Measurements from ENCODE around the gene TMEM253. TPM values are rescaled to one million over a fixed set of nuclear protein-coding genes. Genes with fewer than 3 reads are reported as not detected.

Gene TMEM253
- under 1 TPM; under 0.01 to 1.00 TPM for total RNA-seq

GRCh38 chr14:21100931-21101330 is at the start of gene TMEM253:
TMEM253 (plus strand) TSS chr14:21101066; CDS start chr14:21101344, 278 bp downstream.

GRCh38 chr14:21057803-21058675 is 42.8 kb upstream of the TMEM253 start, which contains the start of gene RNASE8:
RNASE8 (plus strand) TSS chr14:21057822; CDS start chr14:21057893, 71 bp downstream.

DNA sequence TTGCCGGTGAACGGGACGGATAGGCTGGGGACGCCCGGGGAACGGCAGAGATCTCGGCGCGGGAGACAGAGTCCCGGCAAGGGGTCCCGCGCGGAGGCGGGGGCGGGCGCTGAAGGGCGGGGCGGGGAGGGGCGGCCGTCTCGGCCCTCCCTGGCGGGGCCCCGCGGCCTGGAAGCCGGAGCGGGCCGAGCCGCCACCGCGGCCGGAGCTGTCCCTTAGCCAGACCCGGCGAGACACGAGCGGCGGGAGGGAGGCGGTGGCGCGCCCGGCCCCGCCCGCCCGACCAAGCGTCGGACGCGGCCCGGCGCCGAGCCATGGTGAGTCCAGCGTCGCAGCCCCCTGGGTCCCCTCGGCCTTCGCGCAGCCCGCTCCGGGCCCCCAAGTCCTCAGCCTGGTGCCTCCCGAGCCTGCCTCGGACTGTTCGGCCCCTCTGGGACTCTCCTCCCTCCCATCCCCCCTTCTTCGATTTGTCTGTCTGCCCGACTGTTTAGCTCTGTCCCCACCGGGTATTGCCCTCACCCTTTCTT is 30.7 kb upstream of the TMEM253 start, which contains the start of gene ARHGEF40:
Gene ARHGEF40 (plus strand): TSS at position 222 of the 527 bp plus-strand sequence. CDS start 93 bp downstream, at position 315.

GRCh38 chr14:21098076-21098891 is 2.6 kb upstream of the TMEM253 start, which contains the start of gene ZNF219:
ZNF219 (minus strand) TSS chr14:21098655; CDS start chr14:21093591, 5,064 bp downstream.

Small RNA genes lying within 50 kb of the gene (small RNA-seq; reads per million reads assigned to genes)
- gene RNU6-252P = 0 reads per million in 2 donors

Other genes with a start within 250 kb of the TMEM253 start
- not detected for gene RNASE3, start 209.7 kb upstream of the TMEM253 start, total RNA-seq
- not detected for gene RNASE2, start 145.6 kb upstream of the TMEM253 start, total RNA-seq
- gene METTL17, start 111.1 kb upstream of the TMEM253 start, total RNA-seq = 10 to 100 TPM; 47.8 to 67.6 TPM
- not detected for gene SLC39A2, start 101.8 kb upstream of the TMEM253 start, total RNA-seq
- 1 to 10 TPM; 2.3 to 8.9 TPM for gene NDRG2, start 76.0 kb upstream of the TMEM253 start, total RNA-seq
- not detected for gene TPPP2, start 70.8 kb upstream of the TMEM253 start, total RNA-seq
- gene RNASE13, start 66.3 kb upstream of the TMEM253 start, total RNA-seq = under 1 TPM in 1 of 2 donors, not detected in 1; under 0.01 TPM
- not detected for gene RNASE7, start 58.7 kb upstream of the TMEM253 start, total RNA-seq
- gene RNASE8, start 43.2 kb upstream of the TMEM253 start, total RNA-seq = not detected
- gene ARHGEF40, start 30.8 kb upstream of the TMEM253 start, total RNA-seq = 100 to 1,000 TPM in 1 of 2 donors, 10 to 100 TPM in 1; 47.6 to 209 TPM
- 10 to 100 TPM in 1 of 2 donors, 1 to 10 TPM in 1; 9.3 to 17.6 TPM for gene ZNF219, start 2.4 kb upstream of the TMEM253 start, total RNA-seq
- under 1 TPM in 1 of 2 donors, not detected in 1; under 0.01 TPM for gene OR5AU1, start 55.0 kb downstream of the TMEM253 start, total RNA-seq
- gene HNRNPC, start 168.4 kb downstream of the TMEM253 start, total RNA-seq = 100 to 1,000 TPM; 512 to 752 TPM
- under 1 TPM in 1 of 2 donors, not detected in 1; 0.34 TPM for gene RPGRIP1, start 179.0 kb downstream of the TMEM253 start, total RNA-seq

All from melanocyte of skin (primary cell).